C4-2B (cell line): ENCODE measurements around the gene MKX.
"Not testable (repeated sequence)": the region's sequence is repeated elsewhere in the genome, so short reads cannot be mapped to it uniquely, and the experiment has no call there.

ENCODE experiments used
- H3K27ac ChIP-seq: fragments of 450-650 bp; 2 replicates; pipeline ENCODE4 v1.5.1; 2017
- ZFX ChIP-seq: fragments of 450-650 bp; IDR thresholded peaks from 2 replicates; pipeline ENCODE4 v1.6.1; 2017
- TF ChIP-seq, protein P1 (sequence below): fragments of 450-650 bp; conservative IDR thresholded peaks from 2 replicates; pipeline ENCODE4 v1.5.1; 2017; ENCODE audit warnings: mild to moderate bottlenecking

The MKX gene

DNA sequence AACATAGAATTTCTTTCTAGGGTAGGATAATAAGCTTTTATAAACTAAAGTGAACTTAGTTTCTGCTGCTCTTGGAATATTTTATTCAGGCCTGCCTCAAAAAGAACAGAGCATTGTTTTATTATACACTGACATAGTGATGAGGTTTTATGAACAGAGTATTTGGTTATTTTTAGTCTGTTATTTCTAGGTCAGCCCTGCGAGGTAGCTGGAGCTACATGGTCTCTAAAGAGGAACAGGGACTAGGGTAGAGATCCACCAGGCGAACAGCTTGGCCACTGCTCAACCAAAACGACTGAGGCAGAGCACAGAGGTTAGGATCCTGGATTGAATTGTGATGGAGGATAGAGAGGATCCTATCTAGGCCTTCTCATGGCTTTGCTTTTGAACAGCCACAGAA is 53.0 kb downstream of the MKX start:
- H3K27ac ChIP-seq = no peak overlapping the region
- TF ChIP-seq, protein P1, sequence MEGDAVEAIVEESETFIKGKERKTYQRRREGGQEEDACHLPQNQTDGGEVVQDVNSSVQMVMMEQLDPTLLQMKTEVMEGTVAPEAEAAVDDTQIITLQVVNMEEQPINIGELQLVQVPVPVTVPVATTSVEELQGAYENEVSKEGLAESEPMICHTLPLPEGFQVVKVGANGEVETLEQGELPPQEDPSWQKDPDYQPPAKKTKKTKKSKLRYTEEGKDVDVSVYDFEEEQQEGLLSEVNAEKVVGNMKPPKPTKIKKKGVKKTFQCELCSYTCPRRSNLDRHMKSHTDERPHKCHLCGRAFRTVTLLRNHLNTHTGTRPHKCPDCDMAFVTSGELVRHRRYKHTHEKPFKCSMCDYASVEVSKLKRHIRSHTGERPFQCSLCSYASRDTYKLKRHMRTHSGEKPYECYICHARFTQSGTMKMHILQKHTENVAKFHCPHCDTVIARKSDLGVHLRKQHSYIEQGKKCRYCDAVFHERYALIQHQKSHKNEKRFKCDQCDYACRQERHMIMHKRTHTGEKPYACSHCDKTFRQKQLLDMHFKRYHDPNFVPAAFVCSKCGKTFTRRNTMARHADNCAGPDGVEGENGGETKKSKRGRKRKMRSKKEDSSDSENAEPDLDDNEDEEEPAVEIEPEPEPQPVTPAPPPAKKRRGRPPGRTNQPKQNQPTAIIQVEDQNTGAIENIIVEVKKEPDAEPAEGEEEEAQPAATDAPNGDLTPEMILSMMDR = no peak

DNA sequence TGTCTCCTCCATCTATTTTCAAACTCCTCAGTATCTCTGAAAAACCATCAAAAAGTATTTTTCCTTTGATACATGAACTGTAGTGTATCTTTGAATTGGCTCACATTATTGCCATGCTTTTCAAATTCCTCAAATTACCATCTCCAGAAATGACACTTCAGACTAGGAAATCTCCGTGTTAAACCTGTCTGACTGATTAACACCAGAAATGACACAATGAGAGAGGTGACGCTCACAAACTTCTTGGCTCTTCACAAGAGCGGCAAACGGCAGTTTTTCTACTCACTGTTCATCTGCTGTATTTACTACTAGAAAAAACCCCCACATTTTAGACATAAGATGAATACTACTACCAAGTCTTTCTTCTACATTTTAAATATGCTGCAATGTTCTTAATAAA is 56.6 kb downstream of the MKX start:
- no peak for TF ChIP-seq ZFX
- TF ChIP-seq, protein P1 = no peak

DNA sequence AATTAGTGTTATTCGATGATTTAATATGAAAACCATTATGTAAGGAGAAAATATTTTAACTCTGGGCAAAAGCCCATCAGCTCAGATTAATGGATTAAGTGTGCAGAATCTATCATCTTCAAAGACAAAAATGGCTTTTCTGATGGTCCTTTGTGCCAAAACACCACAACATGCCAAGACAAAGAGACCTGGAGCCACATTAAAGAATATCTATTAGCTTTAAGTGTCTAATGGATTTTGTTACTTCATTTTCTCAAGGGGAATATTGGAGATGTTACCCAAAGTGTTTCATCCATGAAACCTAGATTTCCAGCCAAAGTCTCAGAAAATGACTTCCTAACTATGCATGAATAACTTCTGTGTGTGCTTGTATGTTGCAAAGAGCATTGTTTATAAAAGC is 57.3 kb downstream of the MKX start:
- no peak for TF ChIP-seq ZFX
- TF ChIP-seq, protein P1 = no peak
- H3K27ac ChIP-seq = no peak overlapping the region

More for the DNA sequence above, 56.6 kb downstream of the MKX start:
- H3K27ac ChIP-seq = no peak overlapping the region

DNA sequence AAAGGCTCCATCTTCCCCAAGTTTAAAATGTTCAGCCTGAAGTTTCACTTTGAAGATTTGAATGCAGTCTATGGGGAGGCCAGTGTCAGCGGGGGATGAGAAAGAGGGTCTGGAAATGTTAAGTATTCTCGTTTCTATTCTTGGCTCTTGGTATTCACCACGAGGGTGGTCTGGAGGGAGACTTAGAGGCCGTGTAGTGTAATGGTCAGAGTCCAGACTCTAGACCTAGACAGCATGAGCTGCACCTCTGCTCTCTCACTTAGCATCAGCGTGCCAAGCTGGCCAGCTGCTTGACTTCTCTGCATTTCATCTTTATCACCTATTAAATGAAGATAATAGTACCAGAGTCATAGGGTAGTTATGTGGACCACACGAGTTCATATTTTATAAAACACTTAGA is 57.9 kb downstream of the MKX start:
- TF ChIP-seq, protein P1 = no peak
- no peak for TF ChIP-seq ZFX
- H3K27ac ChIP-seq = no peak overlapping the region

DNA sequence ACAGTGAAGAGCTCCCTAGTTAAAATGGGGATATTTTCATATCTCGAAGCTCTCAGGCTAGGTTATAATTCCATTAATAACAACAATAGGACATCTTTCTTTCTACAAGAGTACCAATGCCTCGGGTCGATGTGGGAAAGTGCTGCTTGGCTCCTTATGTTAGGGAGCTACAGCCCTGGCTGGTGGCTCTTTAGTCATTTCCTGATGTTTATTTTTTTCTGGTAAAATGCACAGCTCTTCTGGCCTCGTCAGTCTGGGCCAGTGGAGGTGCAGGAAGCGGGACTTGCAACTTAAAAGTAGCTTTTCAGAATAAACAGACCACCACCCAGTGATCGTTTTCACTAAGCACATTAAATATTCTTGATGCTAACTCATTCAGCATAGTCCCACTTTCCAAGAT is 58.3 kb downstream of the MKX start:
- TF ChIP-seq, protein P1 = no peak
- TF ChIP-seq ZFX = no peak
- no peak overlapping the region for H3K27ac ChIP-seq

DNA sequence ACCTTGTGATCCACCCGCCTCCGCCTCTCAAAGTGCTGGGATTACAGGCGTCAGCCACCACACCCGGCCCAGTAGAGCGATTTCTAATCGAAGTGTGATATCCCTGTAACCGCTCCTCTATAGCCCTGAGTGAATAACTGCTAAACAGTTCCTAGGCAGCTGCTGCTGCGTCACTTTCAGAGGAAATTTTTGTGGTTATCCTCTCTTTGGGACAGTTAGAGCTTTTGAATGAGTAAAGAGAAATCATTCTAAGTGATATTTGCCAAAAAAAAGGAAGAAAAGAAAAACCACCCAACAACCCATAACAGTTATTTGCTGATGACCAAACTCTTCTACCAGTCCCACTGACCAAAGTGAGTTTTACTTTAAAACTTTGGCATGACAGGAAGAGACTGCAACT is 59.9 kb downstream of the MKX start:
- no peak for TF ChIP-seq ZFX
- TF ChIP-seq, protein P1 = no peak
- no peak overlapping the region for H3K27ac ChIP-seq

DNA sequence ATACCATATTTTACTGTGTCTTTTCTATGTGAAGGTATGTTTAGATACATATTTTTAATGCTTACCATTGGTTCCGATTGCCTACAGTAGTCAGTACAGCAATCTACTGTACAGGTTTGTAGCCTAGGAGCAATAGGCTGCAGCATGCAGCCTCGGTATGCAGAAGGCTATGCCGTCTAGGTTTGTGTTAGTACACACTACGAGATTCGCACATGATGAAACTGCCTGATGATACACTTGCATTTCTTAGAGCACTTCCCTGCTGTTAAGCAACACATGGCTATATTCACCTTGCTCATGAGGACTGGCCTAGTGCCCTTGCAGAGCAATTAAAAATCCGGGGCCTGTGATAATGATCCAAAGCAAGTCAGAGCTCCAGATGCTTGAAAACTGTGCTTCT is 62.4 kb downstream of the MKX start:
- no peak for TF ChIP-seq ZFX
- TF ChIP-seq, protein P1 = no peak

GRCh38 chr10:27681795-27682194 is 63.8 kb downstream of the MKX start:
- H3K27ac ChIP-seq = not testable (repeated sequence)

More for the DNA sequence above, 62.4 kb downstream of the MKX start:
- H3K27ac ChIP-seq = no peak overlapping the region
